HCT116 (cell line): Measurements from ENCODE around the gene EMB.

Source experiments
- ELF1 ChIP-seq: IDR thresholded peaks from 2 replicates; pipeline ENCODE4 v1.6.1; 2012; ENCODE audit warnings: low read depth, borderline replicate concordance
- EZH2 ChIP-seq: fragments of 200-600 bp; sonication (generic); IDR thresholded peaks from 2 replicates; pipeline ENCODE4 v1.6.1; 2017; ENCODE audit warnings: antibody characterized with exemption, mixed run types
- JUND ChIP-seq: IDR thresholded peaks from 2 replicates; pipeline ENCODE4 v1.6.1; 2012
- POLR2AphosphoS5 ChIP-seq: IDR thresholded peaks from 2 replicates; pipeline ENCODE4 v1.6.1; 2011; ENCODE audit warnings: mild to moderate bottlenecking, low read depth, low read length, moderate library complexity
- ZNF274 ChIP-seq: fragments of 200-500 bp; sonication (Bioruptor generic); IDR thresholded peaks from 2 replicates; pipeline ENCODE4 v1.6.1; 2014; ENCODE audit warnings: mild to moderate bottlenecking, low read depth, low read length, inconsistent platforms
- TF ChIP-seq, protein P1 (sequence below), 3 experiments: fragments of 200-600 bp in 1 of 3; sonication (generic) in 1 of 3; IDR thresholded peaks in 2 of 3; conservative IDR thresholded peaks in 1 of 3; 2 replicates each; pipeline ENCODE4 v1.5.1; 2012 to 2017; ENCODE audit warnings: low read depth in 2 of 3, low read length in 2 of 3, antibody characterized with exemption in 1 of 3, borderline replicate concordance in 1 of 3, control low read depth in 1 of 3, mild to moderate bottlenecking in 1 of 3, mixed read lengths in 1 of 3, mixed run types in 1 of 3, moderate library complexity in 1 of 3; ENCODE audit not compliant: insufficient read depth in 1 of 3
- TF ChIP-seq, protein P2 (sequence below): IDR thresholded peaks from 2 replicates; pipeline ENCODE4 v1.6.1; 2012

- TF ChIP-seq, protein P1, sequence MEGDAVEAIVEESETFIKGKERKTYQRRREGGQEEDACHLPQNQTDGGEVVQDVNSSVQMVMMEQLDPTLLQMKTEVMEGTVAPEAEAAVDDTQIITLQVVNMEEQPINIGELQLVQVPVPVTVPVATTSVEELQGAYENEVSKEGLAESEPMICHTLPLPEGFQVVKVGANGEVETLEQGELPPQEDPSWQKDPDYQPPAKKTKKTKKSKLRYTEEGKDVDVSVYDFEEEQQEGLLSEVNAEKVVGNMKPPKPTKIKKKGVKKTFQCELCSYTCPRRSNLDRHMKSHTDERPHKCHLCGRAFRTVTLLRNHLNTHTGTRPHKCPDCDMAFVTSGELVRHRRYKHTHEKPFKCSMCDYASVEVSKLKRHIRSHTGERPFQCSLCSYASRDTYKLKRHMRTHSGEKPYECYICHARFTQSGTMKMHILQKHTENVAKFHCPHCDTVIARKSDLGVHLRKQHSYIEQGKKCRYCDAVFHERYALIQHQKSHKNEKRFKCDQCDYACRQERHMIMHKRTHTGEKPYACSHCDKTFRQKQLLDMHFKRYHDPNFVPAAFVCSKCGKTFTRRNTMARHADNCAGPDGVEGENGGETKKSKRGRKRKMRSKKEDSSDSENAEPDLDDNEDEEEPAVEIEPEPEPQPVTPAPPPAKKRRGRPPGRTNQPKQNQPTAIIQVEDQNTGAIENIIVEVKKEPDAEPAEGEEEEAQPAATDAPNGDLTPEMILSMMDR (IDR thresholded peaks at IDR 0.05 in 2 of 3, conservative IDR thresholded peaks at IDR 0.05 in 1 of 3; ENCODE audit: borderline replicate concordance in 1 of 3, insufficient read depth in 1 of 3, low read depth in 2 of 3, low read length in 2 of 3), result no peak
- TF ChIP-seq, protein P2, sequence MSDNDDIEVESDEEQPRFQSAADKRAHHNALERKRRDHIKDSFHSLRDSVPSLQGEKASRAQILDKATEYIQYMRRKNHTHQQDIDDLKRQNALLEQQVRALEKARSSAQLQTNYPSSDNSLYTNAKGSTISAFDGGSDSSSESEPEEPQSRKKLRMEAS, result no peak
- TF ChIP-seq ELF1 (no peak), ZNF274 (no peak), EZH2 (no peak), JUND (no peak), POLR2AphosphoS5 (no peak)
Observed at GRCh38 chr5:50415912-50416311, 25.2 kb downstream of the EMB start.
